BE2C (cell line): Measurements from ENCODE around the gene USP48.

Experiments
- DNase-seq: peaks from one replicate; pipeline ENCODE4 v3.0.0-alpha.2; 2020
- H3K27me3 ChIP-seq: fragments of 250-450 bp; sonication (Bioruptor Pico); 2 replicates; pipeline ENCODE4 v1.5.1; 2020; ENCODE audit warnings: mild to moderate bottlenecking
- H3K36me3 ChIP-seq: fragments of 250-450 bp; sonication (Bioruptor Pico); 2 replicates; pipeline ENCODE4 v1.5.1; 2020; ENCODE audit warnings: mild to moderate bottlenecking
- H3K4me1 ChIP-seq: fragments of 250-450 bp; sonication (Bioruptor Pico); 2 replicates; pipeline ENCODE4 v1.5.1; 2020
- H3K4me3 ChIP-seq: 2 replicates; pipeline ENCODE4 v1.5.1; 2011; ENCODE audit warnings: low read depth, low read length
- H3K9me3 ChIP-seq: fragments of 250-450 bp; sonication (Bioruptor Pico); 2 replicates; pipeline ENCODE4 v1.5.1; 2020
- TF ChIP-seq, protein P1 (sequence below): IDR thresholded peaks from 2 replicates; pipeline ENCODE4 v1.5.1; 2012; ENCODE audit warnings: mild to moderate bottlenecking, low read depth, low read length

The USP48 gene

DNA sequence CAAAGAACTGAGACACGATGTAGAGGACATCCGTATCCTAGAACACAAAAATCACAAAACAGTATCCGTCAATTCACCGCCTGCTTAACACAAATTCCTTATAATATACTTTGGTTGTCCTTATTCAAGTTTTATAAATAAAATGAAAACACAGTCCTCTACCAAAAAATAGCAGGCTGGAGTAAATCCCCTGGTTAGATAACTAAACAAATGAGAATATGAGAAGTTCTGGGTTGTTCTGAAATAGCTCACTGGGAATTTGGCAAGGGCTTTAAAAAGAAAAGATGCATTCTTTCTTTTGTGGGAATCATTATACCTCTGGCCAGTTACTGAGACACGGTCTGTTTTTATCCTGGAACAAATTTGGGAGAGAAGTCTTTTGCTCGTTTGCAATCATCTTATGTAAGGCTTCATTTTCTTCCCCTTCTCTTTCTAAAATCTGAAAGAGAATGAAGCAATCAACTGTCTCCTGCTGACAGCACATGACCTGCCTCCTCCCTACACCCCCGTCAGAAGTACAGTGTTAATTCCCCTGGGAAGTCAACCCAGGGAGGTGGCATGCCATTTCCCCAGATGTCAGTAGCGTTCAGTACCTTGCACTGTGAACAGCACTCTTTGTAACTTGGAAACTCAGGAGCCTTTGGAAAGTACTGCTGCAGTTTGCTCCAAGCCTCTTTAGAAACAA lies 76.7 kb downstream of the USP48 start:
- Histone ChIP-seq H3K4me1 (no peaks in the 10 kb centered on the region), H3K36me3 (peaks cover 6% of the 10 kb centered on the region; the same call in 1 of the 2 replicates), H3K4me3 (no peak overlapping the region), H3K9me3 (no peaks in the 10 kb centered on the region), H3K27me3 (no peaks in the 10 kb centered on the region)
- TF ChIP-seq, protein P1, sequence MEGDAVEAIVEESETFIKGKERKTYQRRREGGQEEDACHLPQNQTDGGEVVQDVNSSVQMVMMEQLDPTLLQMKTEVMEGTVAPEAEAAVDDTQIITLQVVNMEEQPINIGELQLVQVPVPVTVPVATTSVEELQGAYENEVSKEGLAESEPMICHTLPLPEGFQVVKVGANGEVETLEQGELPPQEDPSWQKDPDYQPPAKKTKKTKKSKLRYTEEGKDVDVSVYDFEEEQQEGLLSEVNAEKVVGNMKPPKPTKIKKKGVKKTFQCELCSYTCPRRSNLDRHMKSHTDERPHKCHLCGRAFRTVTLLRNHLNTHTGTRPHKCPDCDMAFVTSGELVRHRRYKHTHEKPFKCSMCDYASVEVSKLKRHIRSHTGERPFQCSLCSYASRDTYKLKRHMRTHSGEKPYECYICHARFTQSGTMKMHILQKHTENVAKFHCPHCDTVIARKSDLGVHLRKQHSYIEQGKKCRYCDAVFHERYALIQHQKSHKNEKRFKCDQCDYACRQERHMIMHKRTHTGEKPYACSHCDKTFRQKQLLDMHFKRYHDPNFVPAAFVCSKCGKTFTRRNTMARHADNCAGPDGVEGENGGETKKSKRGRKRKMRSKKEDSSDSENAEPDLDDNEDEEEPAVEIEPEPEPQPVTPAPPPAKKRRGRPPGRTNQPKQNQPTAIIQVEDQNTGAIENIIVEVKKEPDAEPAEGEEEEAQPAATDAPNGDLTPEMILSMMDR = no peak
- no peak for DNase-seq

DNA sequence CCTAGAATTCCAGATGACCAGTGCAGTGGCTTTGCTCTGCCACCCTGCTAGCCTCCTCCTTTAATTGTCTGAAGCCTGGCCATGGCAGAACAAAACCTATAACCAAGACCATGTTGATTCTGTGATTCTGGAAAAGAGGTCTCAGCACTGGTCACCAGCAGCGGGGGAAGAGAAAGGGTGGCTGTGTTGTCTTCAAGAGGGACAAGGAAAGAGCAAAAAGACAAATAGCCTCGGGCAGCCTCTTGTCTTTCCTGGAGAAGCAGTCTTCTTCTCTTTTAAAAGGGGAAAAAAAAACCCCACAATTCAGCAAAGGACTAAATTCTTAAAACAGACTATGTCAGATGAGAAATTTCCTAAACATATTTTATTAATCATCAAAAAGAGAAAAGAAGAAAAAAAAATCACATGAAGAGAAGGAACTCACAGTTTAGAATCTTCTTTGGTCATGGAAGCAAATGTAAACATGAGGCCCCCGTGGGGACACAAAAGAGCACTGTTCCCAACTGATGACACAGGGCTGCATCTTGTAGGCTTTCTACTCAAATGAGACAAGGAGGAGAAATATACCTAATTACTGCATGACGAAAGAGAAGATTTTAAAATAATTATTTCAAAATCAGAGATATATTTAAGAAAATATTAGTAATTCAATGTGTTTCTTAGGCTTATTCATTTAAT lies 77.5 kb downstream of the USP48 start:
- H3K27me3 ChIP-seq = no peaks in the 10 kb centered on the region
- H3K4me1 ChIP-seq = no peaks in the 10 kb centered on the region
- TF ChIP-seq, protein P1 = no peak
- H3K4me3 ChIP-seq = no peak overlapping the region
- H3K9me3 ChIP-seq = no peaks in the 10 kb centered on the region
- peaks cover 6% of the 10 kb centered on the region; the same call in 1 of the 2 replicates for H3K36me3 ChIP-seq
- DNase-seq = no peak

DNA sequence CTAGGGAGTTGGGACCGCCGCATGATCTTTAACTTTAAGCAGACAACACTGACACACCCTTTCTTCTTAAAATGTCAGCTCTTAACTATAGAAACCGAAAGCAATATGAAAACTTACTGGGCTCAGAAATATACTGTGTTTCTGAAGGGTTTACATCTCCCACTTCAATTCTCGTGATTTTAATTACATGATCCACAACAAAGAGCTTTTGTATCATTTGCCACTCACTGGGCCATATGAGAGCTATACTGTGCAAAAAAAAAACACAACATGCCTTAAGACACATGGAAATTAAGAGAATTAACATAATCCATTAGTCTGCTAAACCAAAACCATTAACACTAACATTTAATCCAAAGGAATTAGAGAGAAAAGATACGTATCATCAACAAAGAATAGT lies 78.8 kb downstream of the USP48 start:
- no peaks in the 10 kb centered on the region for H3K4me1 ChIP-seq
- no peaks in the 10 kb centered on the region for H3K27me3 ChIP-seq
- H3K9me3 ChIP-seq = no peaks in the 10 kb centered on the region
- TF ChIP-seq, protein P1 = no peak
- H3K36me3 ChIP-seq = peaks cover 6% of the 10 kb centered on the region; the same call in 1 of the 2 replicates
- no peak overlapping the region for H3K4me3 ChIP-seq
- DNase-seq = no peak

DNA sequence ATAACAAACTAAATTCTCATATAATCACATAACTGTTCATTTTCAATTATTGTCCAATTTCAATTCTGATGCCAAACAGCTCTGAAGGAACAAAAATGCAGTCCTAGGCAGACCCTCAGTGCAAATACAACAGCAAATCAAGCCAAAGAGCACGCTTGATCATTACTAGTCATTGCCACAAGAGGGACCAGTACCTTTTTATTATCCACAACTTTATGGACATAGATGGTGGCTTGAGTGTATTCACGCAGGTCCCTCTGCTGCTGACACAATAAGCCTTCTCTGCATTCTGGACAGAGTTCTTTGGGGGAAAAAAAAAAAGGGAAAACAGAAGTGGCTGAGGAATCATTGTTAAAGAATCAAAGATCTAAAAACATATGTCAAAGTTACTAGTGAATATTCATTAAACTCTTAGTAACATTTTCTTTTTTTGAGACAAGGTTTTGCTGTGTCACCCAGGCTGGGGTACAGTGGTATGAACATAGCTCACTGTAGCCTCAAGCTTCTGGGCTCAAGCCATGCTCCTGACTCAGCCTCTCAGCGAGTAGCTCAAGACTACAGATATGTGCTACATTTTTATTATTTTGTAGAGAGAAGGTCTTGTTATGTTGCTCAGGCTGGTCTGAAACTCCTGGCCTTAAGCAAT lies 79.5 kb downstream of the USP48 start:
- Histone ChIP-seq H3K27me3 (no peaks in the 10 kb centered on the region), H3K4me3 (no peak overlapping the region), H3K9me3 (no peaks in the 10 kb centered on the region), H3K4me1 (no peaks in the 10 kb centered on the region), H3K36me3 (peaks cover 6% of the 10 kb centered on the region; the same call in 1 of the 2 replicates)
- DNase-seq = no peak
- TF ChIP-seq, protein P1 = peak; percentile 58

DNA sequence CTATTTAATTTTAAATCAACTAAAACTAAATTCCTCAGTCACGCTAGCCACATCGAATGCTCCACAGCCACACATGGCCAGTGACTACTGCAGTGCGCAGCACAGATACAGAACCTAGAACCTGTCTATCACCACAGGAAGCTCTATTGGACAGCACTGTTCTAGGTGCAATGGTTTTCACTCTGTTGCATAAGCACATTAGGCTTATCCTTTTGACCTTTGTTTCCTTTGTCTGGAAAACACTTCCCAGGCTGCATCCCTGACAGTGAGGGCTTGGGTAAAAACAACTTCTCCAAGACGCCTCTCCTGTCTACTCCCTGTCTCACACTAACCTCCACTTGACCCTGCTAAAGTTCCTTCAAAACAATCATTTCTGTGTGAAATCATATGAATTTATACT lies 80.2 kb downstream of the USP48 start:
- DNase-seq = no peak
- H3K4me1 ChIP-seq = no peaks in the 10 kb centered on the region
- H3K9me3 ChIP-seq = no peaks in the 10 kb centered on the region
- no peaks in the 10 kb centered on the region for H3K27me3 ChIP-seq
- peaks cover 6% of the 10 kb centered on the region; the same call in 1 of the 2 replicates for H3K36me3 ChIP-seq
- no peak overlapping the region for H3K4me3 ChIP-seq
- TF ChIP-seq, protein P1 = no peak
